AML-193 (cell line): ENCODE data around the gene RGS12.
A peak's percentile ranks its signal among the peaks of the same experiment; 100 is the strongest.
"Not testable (repeated sequence)": the region's sequence is repeated elsewhere in the genome, so short reads cannot be mapped to it uniquely, and the experiment has no call there.

Experiments
- DNase-seq, 2 experiments: peaks; one replicate each; lab custom pipeline; 2025; lab: John Stamatoyannopoulos, UW

RGS12 gene

GRCh38 chr4:3299122-3299975 lies 6.5 kb downstream of the RGS12 start:
- DNase-seq = no peak

- no peak for DNase-seq
Measured at GRCh38 chr4:3299976-3300671, 7.3 kb downstream of the RGS12 start.

- not testable (repeated sequence) for DNase-seq
Measured at GRCh38 chr4:3300882-3301281, 8.1 kb downstream of the RGS12 start.

GRCh38 chr4:3301450-3302172 lies 8.8 kb downstream of the RGS12 start:
- DNase-seq = no peak

GRCh38 chr4:3302173-3302785 lies 9.5 kb downstream of the RGS12 start:
- no peak for DNase-seq

- no peak for DNase-seq
Measured at GRCh38 chr4:3302786-3303564, 10.2 kb downstream of the RGS12 start.

- DNase-seq = no peak
Measured at GRCh38 chr4:3303565-3303824, 10.7 kb downstream of the RGS12 start.

- DNase-seq = no peak
Measured at GRCh38 chr4:3303923-3304710, 11.3 kb downstream of the RGS12 start.

GRCh38 chr4:3304831-3305609 lies 12.2 kb downstream of the RGS12 start:
- DNase-seq = no peak

- DNase-seq = peak in 1 of 2 experiments; percentile 18
Measured at GRCh38 chr4:3305610-3306371, 13.0 kb downstream of the RGS12 start.

- DNase-seq = no peak
Measured at GRCh38 chr4:3306450-3306849, 13.6 kb downstream of the RGS12 start.

- no peak for DNase-seq
Measured at GRCh38 chr4:3307060-3307459, 14.2 kb downstream of the RGS12 start.

- no peak for DNase-seq
Measured at GRCh38 chr4:3307486-3307885, 14.7 kb downstream of the RGS12 start.

- no peak for DNase-seq
Measured at GRCh38 chr4:3307891-3308575, 15.2 kb downstream of the RGS12 start.

- DNase-seq = no peak
Measured at GRCh38 chr4:3308691-3309090, 15.9 kb downstream of the RGS12 start.

GRCh38 chr4:3310301-3311094 lies 17.7 kb downstream of the RGS12 start:
- no peak for DNase-seq

- no peak for DNase-seq
Measured at GRCh38 chr4:3311095-3311372, 18.2 kb downstream of the RGS12 start.

- DNase-seq = no peak
Measured at GRCh38 chr4:3311489-3312171, 18.8 kb downstream of the RGS12 start.
